Spleen (tissue), 13 donors: ENCODE data around the gene NFYB. TPM values are rescaled to one million over a fixed set of nuclear protein-coding genes. Genes with fewer than 3 reads are reported as not detected.

Source experiments
- DNase-seq: peaks from one replicate; pipeline ENCODE4 v3.0.0-alpha.2; 2020
- H3K27ac ChIP-seq, 8 donors: fragments of 200-600 bp; sonication (generic) in 7 of 8; 1 replicate in 4 of 8; 2 replicates in 4 of 8; pipeline versions ENCODE4 v1.5.0 to v1.8.0; 2016 to 2021; ENCODE audit warnings: inconsistent platforms in 4 of 8, mild to moderate bottlenecking in 4 of 8, moderate library complexity in 1 of 8
- H3K27me3 ChIP-seq, 7 donors: fragments of 200-600 bp; sonication (generic) in 6 of 7; replicated peaks in 1 of 7; 1 replicate in 4 of 7; 2 replicates in 3 of 7; pipeline versions ENCODE4 v1.5.0 to v1.8.0; 2016 to 2021; ENCODE audit warnings: inconsistent platforms in 3 of 7, mild to moderate bottlenecking in 1 of 7
- H3K36me3 ChIP-seq, 6 donors: fragments of 200-600 bp; sonication (generic) in 5 of 6; 1 replicate in 4 of 6; 2 replicates in 2 of 6; pipeline versions ENCODE4 v1.5.0 to v1.8.0; 2016 to 2021; ENCODE audit warnings: inconsistent platforms in 2 of 6
- H3K4me1 ChIP-seq, 6 donors: fragments of 200-600 bp; sonication (generic) in 5 of 6; 1 replicate in 3 of 6; 2 replicates in 3 of 6; pipeline versions ENCODE4 v1.5.0 to v1.8.0; 2016 to 2021; ENCODE audit warnings: inconsistent platforms in 3 of 6
- H3K4me3 ChIP-seq, 8 donors: fragments of 200-600 bp; sonication (generic) in 7 of 8; 1 replicate in 4 of 8; 2 replicates in 4 of 8; pipeline versions ENCODE4 v1.5.0 to v1.8.0; 2016 to 2021; ENCODE audit warnings: inconsistent platforms in 4 of 8, mild to moderate bottlenecking in 4 of 8, moderate library complexity in 2 of 8
- H3K9me3 ChIP-seq, 8 donors: fragments of 200-600 bp; sonication (generic) in 7 of 8; 1 replicate in 4 of 8; 2 replicates in 4 of 8; pipeline versions ENCODE4 v1.5.0 to v1.8.0; 2016 to 2021; ENCODE audit warnings: inconsistent platforms in 4 of 8
- POLR2A ChIP-seq, 3 donors: fragments of 450-650 bp; IDR thresholded peaks; one replicate each; pipeline ENCODE4 v1.5.1; 2017; ENCODE audit warnings: antibody characterized with exemption in 3 of 3, mild to moderate bottlenecking in 1 of 3
- POLR2AphosphoS5 ChIP-seq, 3 donors: sonication (generic); formaldehyde crosslinking; IDR thresholded peaks; one replicate each; pipeline ENCODE4 v1.5.1; 2017; ENCODE audit warnings: antibody characterized with exemption in 3 of 3
- WGBS, 5 donors: extraction: QIAGEN DNeasy Blood & Tissue Kit in 3 of 5; methylation state at CpG; one replicate each; pipeline versions ENCODE4 v1.1.5 to v1.1.7; 2013 to 2018; 5-methylcytosine and 5-hydroxymethylcytosine counted together
- intact Hi-C: fragments of 100-400 bp; cut with DNase I; formaldehyde crosslinking; loops from one replicate; pipeline ENCODE4 v1.15.0; 2023; ENCODE audit warnings: low total_unique reads
- long read RNA-seq, 2 donors: transcript quantifications; one replicate each; lab custom pipeline, GENCODE V29; 2026
- polyA plus RNA-seq, 3 donors: library from polyadenylated mRNA; stranded (reverse); fragments of 200-250 nt; gene quantifications; one replicate each; pipeline ENCODE4 v1.2.1, GENCODE V29; 2013
- total RNA-seq, 7 donors: library from RNA; depleted of rRNA in 3 of 7; stranded (reverse); fragments of >200 nt in 3 of 7; fragmentation: NEBNext Ultra II Directional in 4 of 7; extraction: Animal tissue kit (Norgen Biotek cat#: 25700) in 4 of 7; gene quantifications; one replicate each; pipeline versions ENCODE4 v1.1.0 to v1.2.1, GENCODE V29; 2016 to 2021
- TF ChIP-seq, protein P1 (sequence below), 11 experiments: fragments of 200-600 bp in 7 of 11; fragments of 450-650 bp in 4 of 11; sonication (generic) in 4 of 11; IDR thresholded peaks in 8 of 11; conservative IDR thresholded peaks in 3 of 11; 1 replicate in 7 of 11; 2 replicates in 4 of 11; pipeline versions ENCODE4 v1.4.0 to v1.8.0; 2016 to 2021; ENCODE audit warnings: antibody characterized with exemption in 11 of 11, inconsistent platforms in 4 of 11, mild to moderate bottlenecking in 1 of 11
- donor health status: healthy with polysubstance abuse.
- donor health status: DM: no; HTN: no; CAD: no; lungs with moderate emphysema.
- donor health status: DM: no; HTN: no; CAD: no.
- donor health status: Bipolar disorder and iron deficiency.
- donor health status: healthy.
- donor health status: DM: no; HTN: no; CAD: no.
- donor health status: DM: yes; HTN: yes; CAD: no.

Gene NFYB
- total RNA-seq (10 to 100 TPM; 21.1 to 26.8 (median 23.9) TPM), polyA plus RNA-seq (10 to 100 TPM; 26.0 to 28.3 (median 28.2) TPM)
- long read RNA-seq, donor 1, partial matches to known transcripts = 0 of 5 reads
- long read RNA-seq, donor 1, other reads (novel, unspliced or antisense) = 0 of 5 reads
- long read RNA-seq, donor 2, transcript NFYB-201 (8 exons, 3,512 nt) = major isoform, 6 of 6 reads
- long read RNA-seq, donor 2, partial matches to known transcripts = 0 of 6 reads
- long read RNA-seq, donor 2, other reads (novel, unspliced or antisense) = 0 of 6 reads

DNA sequence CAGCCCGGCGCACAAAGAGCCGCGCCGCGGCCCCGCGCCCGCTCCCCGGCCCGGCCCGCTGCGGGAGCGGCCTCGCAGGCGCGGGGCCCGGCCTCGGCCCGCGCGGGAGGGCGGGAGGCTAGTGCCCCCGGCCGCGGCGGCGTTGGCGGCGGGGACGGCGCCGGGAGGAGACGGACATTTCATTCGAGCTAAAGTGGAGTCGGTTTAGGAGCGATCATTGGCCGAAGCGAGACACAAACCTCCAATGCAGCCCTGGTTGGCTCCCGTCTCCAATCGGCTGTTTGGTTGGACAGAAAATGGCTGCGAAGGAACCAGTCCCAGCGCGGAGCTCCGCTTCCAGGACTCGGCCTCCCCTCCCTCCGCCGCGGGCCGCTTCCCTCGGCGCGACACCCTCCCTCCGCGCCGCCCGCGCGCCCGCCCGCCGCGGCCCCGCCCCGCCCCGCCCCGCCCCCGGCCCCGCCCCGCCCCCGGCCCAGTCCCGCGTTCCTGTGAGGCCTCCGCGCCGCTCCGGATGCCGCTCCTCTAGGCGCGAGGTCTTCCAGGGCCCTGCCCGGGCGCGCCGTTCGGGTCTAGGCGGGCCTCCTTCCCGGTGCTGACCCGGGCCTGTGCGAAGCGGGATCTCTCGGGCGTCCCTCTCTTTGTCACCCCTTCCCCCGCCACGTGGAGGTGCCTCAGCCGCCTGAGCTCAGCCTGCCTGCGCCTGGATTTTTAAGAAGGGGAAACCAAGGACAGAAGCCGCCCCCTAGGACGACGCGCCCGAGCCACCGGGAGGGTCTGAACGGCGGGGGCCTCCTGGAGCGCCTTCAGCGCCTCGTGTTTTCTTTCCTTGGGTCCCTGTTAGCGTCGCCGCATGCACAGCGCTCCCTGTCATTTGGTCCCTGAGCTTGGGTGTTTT is at the start of gene NFYB:
NFYB (minus strand) TSS at position 309 of the 895 bp plus-strand sequence. CDS start 2,757 bp downstream, outside the sequence.
- Histone ChIP-seq H3K9me3 (no peaks in the 10 kb centered on the region), H3K36me3 (peaks cover 0 to 20% (median 6%) of the 10 kb centered on the region in 6 donors), H3K4me3 (peak within 1 kb of the TSS; percentile 61 to 80 (median 68)), H3K27ac (peak within 1 kb of the TSS; percentile 80 to 95 (median 88)), H3K27me3 (no peaks in the 10 kb centered on the region), H3K4me1 (peaks cover 11 to 56% (median 40%) of the 10 kb centered on the region in 6 donors)
- DNase-seq = peak; percentile 97
- TF ChIP-seq POLR2AphosphoS5 (IDR thresholded peaks at IDR 0.05) (peak; percentile 78 to 87 (median 83)), POLR2A (IDR thresholded peaks at IDR 0.05) (peak in 1 of 3 donors; percentile 70)
- TF ChIP-seq, protein P1, sequence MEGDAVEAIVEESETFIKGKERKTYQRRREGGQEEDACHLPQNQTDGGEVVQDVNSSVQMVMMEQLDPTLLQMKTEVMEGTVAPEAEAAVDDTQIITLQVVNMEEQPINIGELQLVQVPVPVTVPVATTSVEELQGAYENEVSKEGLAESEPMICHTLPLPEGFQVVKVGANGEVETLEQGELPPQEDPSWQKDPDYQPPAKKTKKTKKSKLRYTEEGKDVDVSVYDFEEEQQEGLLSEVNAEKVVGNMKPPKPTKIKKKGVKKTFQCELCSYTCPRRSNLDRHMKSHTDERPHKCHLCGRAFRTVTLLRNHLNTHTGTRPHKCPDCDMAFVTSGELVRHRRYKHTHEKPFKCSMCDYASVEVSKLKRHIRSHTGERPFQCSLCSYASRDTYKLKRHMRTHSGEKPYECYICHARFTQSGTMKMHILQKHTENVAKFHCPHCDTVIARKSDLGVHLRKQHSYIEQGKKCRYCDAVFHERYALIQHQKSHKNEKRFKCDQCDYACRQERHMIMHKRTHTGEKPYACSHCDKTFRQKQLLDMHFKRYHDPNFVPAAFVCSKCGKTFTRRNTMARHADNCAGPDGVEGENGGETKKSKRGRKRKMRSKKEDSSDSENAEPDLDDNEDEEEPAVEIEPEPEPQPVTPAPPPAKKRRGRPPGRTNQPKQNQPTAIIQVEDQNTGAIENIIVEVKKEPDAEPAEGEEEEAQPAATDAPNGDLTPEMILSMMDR (IDR thresholded peaks at IDR 0.05 in 8 of 11, conservative IDR thresholded peaks at IDR 0.05 in 3 of 11) = no peak
- 5 to 19% (median 7%) methylated on average over 33 to 111 of the region's 111 CpGs for WGBS, 5 donors
- intact Hi-C loops = no loop called here

DNA sequence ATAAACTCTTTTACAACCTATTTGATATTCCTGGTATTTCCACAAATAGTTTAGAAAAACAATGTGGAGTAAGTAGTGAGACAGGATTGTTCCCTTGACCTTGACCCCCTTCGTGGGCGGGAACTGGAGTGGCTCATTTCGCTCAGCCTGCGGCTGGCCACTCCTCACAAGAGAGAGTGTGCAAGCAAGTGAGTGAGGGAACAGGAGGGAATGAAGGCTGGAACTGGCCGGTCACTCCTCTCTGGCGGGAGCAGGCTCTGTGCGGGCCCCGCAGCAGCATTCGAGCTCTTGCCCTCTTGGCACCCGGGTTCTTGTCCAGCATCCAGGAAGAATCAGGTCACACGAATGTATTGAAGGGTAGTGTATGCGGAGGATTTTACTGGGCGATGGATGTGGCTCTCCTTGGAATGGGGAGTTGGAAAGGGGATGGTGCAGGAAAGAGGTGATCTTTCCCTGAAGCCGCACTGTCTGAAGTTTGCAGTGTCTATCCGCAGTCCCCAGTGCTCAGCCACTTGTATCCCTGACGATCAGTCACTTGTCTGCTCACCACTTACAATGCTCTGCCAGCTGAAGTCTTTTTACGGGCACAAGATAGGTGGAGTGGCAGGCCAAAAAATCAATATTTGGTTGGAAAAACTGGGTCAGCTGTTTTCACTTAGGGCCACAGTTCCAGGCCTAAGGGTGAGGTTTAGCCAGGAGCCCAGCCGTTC is 49.6 kb upstream of the NFYB start:
- no peaks in the 10 kb centered on the region for H3K4me1 ChIP-seq
- DNase-seq = no peak
- H3K36me3 ChIP-seq = no peaks in the 10 kb centered on the region
- no peaks in the 10 kb centered on the region for H3K27me3 ChIP-seq
- TF ChIP-seq, protein P1 (IDR thresholded peaks at IDR 0.05 in 8 of 11, conservative IDR thresholded peaks at IDR 0.05 in 3 of 11) = no peak
- no peak for TF ChIP-seq POLR2A (IDR thresholded peaks at IDR 0.05)
- no peak for TF ChIP-seq POLR2AphosphoS5 (IDR thresholded peaks at IDR 0.05)
- intact Hi-C loops = no loop called here
- no peak overlapping the region for H3K4me3 ChIP-seq
- no peak overlapping the region for H3K27ac ChIP-seq
- WGBS, 5 donors = 92 to 95% (median 93%) methylated on average over 14 to 18 of the region's 18 CpGs
- H3K9me3 ChIP-seq = peaks cover 0 to 22% (median 18%) of the 10 kb centered on the region in 8 donors

DNA sequence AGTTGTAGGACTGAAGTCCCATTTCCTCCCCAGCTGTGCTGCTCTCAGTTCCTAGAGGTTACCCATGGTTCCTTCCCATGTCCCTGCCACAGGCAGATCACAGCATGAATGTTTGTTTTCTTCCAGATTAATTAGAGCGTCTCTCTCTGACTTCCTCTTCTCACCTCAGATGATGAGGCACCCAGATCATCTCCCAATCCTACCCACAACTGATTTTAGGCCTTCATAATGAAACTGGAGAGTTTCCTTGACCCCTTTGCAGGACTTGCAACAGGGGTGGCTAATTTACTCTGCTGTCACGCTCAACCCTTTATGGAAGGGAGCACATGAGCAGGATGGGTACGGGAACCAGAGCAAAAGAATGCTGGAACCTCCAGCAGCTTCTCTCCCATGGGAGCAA is 45.4 kb upstream of the NFYB start:
- WGBS, 5 donors = 74 to 82% (median 81%) methylated on average over 3 of the region's 3 CpGs
- H3K27ac ChIP-seq = no peak overlapping the region
- H3K4me3 ChIP-seq = no peak overlapping the region
- peaks cover 0 to 22% (median 18%) of the 10 kb centered on the region in 8 donors for H3K9me3 ChIP-seq
- intact Hi-C loops = no loop called here
- no peaks in the 10 kb centered on the region for H3K36me3 ChIP-seq
- peaks cover 0 to 1% (median 0%) of the 10 kb centered on the region in 7 donors for H3K27me3 ChIP-seq
- no peak for DNase-seq
- H3K4me1 ChIP-seq = peaks cover 0 to 3% (median 0%) of the 10 kb centered on the region in 6 donors
- no peak for TF ChIP-seq POLR2AphosphoS5 (IDR thresholded peaks at IDR 0.05)
- TF ChIP-seq, protein P1 (IDR thresholded peaks at IDR 0.05 in 8 of 11, conservative IDR thresholded peaks at IDR 0.05 in 3 of 11) = no peak
- TF ChIP-seq POLR2A (IDR thresholded peaks at IDR 0.05) = no peak
